ENCODE results near the gene CROCC2.

CROCC2 gene

DNA sequence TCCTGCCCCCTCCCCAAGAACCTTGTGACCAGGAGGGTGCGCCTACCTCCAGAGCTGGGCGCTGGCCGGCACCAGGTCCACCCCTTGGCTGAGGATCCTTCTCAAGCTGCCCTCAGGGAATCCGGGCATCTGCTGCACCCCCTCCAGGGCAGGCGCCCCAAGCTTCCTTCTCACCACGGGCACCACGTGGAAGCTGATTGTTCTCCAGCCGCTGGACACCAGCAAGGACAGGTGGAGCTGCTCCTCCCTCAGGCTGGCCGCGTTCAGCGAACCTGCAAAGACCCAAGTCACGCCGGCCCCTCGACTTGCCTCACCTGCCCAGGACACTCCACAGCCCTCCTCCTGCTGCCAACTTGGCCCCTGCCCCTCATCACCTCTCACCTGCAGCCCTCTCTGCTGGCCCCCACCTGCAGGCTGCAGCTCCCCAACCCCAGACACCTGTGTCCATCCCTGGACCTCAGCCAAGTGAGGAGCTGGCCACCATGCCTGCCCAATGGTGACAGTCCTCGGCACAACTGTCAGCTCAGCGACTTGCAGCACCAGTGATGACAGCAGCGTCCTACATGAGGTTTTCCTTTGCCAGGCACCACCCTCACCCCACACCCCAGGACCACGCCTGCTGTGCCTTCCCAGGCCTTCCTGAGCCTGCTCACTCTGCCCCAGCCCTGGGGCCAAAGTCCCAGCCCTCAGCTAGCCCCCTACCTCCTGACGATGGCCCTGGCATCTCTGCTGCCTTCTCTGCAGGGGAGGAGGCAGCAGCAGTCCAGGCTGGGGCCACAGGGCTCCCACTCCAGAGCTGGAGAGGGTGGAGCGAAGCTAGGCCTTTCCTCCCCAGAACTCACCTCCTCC lies 14.4 kb upstream of the CROCC2 start:
- TF ChIP-seq, protein P1, sequence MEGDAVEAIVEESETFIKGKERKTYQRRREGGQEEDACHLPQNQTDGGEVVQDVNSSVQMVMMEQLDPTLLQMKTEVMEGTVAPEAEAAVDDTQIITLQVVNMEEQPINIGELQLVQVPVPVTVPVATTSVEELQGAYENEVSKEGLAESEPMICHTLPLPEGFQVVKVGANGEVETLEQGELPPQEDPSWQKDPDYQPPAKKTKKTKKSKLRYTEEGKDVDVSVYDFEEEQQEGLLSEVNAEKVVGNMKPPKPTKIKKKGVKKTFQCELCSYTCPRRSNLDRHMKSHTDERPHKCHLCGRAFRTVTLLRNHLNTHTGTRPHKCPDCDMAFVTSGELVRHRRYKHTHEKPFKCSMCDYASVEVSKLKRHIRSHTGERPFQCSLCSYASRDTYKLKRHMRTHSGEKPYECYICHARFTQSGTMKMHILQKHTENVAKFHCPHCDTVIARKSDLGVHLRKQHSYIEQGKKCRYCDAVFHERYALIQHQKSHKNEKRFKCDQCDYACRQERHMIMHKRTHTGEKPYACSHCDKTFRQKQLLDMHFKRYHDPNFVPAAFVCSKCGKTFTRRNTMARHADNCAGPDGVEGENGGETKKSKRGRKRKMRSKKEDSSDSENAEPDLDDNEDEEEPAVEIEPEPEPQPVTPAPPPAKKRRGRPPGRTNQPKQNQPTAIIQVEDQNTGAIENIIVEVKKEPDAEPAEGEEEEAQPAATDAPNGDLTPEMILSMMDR (IDR thresholded peaks at IDR 0.05; ENCODE audit: insufficient read depth, low read length, poor library complexity, severe bottlenecking), result no peak
- TF ChIP-seq EZH2phosphoT487 (conservative IDR thresholded peaks at IDR 0.05; ENCODE audit: low read length), result no peak
- Histone ChIP-seq H3K9ac (ENCODE audit: low read length) (no peak overlapping the region), H2AFZ (ENCODE audit: low read depth, low read length, severe bottlenecking) (no peak overlapping the region), H3K4me3 (ENCODE audit: insufficient read depth, low read length, poor library complexity, severe bottlenecking) (no peak overlapping the region), H4K20me1 (ENCODE audit: low read depth, low read length) (no peaks in the 10 kb centered on the region), H3F3A (ENCODE audit: insufficient read depth) (no peaks in the 10 kb centered on the region), H3K9me2 (replicated peaks; ENCODE audit: insufficient read depth, low read length) (no peaks in the 10 kb centered on the region), H3K36me3 (ENCODE audit: low read length) (no peaks in the 10 kb centered on the region), H3K27me3 (ENCODE audit: low read length) (no peaks in the 10 kb centered on the region), H3K79me2 (ENCODE audit: insufficient read depth, low read length) (no peaks in the 10 kb centered on the region), H3K27ac (ENCODE audit: low read depth, low read length) (no peak overlapping the region), H3K9me3 (ENCODE audit: insufficient read depth, low read length) (no peaks in the 10 kb centered on the region), H3K4me2 (ENCODE audit: low read depth, low read length, poor library complexity, severe bottlenecking) (no peak overlapping the region)

- Histone ChIP-seq H3K4me2 (ENCODE audit: low read depth, low read length, poor library complexity, severe bottlenecking) (no peak overlapping the region), H3K9me3 (ENCODE audit: insufficient read depth, low read length) (no peaks in the 10 kb centered on the region), H4K20me1 (ENCODE audit: low read depth, low read length) (no peaks in the 10 kb centered on the region), H3K9ac (ENCODE audit: low read length) (no peak overlapping the region), H3K27me3 (ENCODE audit: low read length) (no peaks in the 10 kb centered on the region), H3F3A (ENCODE audit: insufficient read depth) (no peaks in the 10 kb centered on the region), H3K79me2 (ENCODE audit: insufficient read depth, low read length) (no peaks in the 10 kb centered on the region), H2AFZ (ENCODE audit: low read depth, low read length, severe bottlenecking) (no peak overlapping the region), H3K27ac (ENCODE audit: low read depth, low read length) (no peak overlapping the region), H3K9me2 (replicated peaks; ENCODE audit: insufficient read depth, low read length) (no peaks in the 10 kb centered on the region), H3K4me3 (ENCODE audit: insufficient read depth, low read length, poor library complexity, severe bottlenecking) (no peak overlapping the region), H3K36me3 (ENCODE audit: low read length) (no peaks in the 10 kb centered on the region)
- TF ChIP-seq EZH2phosphoT487 (conservative IDR thresholded peaks at IDR 0.05; ENCODE audit: low read length), result no peak
- TF ChIP-seq, protein P1 (IDR thresholded peaks at IDR 0.05; ENCODE audit: insufficient read depth, low read length, poor library complexity, severe bottlenecking), result no peak
Observed at GRCh38 chr2:240892356-240892755, 13.8 kb upstream of the CROCC2 start.

DNA sequence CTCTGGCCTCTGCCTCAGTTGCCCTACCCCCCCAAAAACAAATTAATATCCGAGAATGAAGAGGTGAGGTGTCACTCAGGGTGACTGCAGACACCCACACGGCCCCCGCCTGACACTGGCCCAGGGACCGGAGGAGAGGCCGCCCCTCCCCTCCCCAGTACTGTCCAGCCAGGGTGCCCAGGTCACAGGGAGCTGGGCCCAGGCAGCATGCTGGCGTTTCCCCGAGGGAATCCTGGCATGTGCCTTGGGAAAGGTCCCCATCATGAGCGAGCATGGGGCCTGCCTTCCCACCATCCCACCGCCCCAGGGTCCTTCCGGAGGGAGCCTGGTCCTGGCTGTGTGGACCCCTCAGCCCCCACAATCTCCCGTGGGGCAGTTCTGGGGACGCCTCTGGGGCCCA lies 13.2 kb upstream of the CROCC2 start:
- Histone ChIP-seq H3K9me2 (replicated peaks; ENCODE audit: insufficient read depth, low read length) (no peaks in the 10 kb centered on the region), H3F3A (ENCODE audit: insufficient read depth) (no peaks in the 10 kb centered on the region), H2AFZ (ENCODE audit: low read depth, low read length, severe bottlenecking) (no peak overlapping the region), H3K9me3 (ENCODE audit: insufficient read depth, low read length) (no peaks in the 10 kb centered on the region), H3K79me2 (ENCODE audit: insufficient read depth, low read length) (no peaks in the 10 kb centered on the region), H4K20me1 (ENCODE audit: low read depth, low read length) (no peaks in the 10 kb centered on the region), H3K4me3 (ENCODE audit: insufficient read depth, low read length, poor library complexity, severe bottlenecking) (no peak overlapping the region), H3K27ac (ENCODE audit: low read depth, low read length) (no peak overlapping the region), H3K36me3 (ENCODE audit: low read length) (no peaks in the 10 kb centered on the region), H3K4me2 (ENCODE audit: low read depth, low read length, poor library complexity, severe bottlenecking) (no peak overlapping the region), H3K9ac (ENCODE audit: low read length) (no peak overlapping the region), H3K27me3 (ENCODE audit: low read length) (no peaks in the 10 kb centered on the region)
- TF ChIP-seq, protein P1 (IDR thresholded peaks at IDR 0.05; ENCODE audit: insufficient read depth, low read length, poor library complexity, severe bottlenecking), result no peak
- TF ChIP-seq EZH2phosphoT487 (conservative IDR thresholded peaks at IDR 0.05; ENCODE audit: low read length), result no peak
